SK-N-SH (cell line): Measurements from ENCODE around the gene FAM174B. TPM values are rescaled to one million over a fixed set of nuclear protein-coding genes. Genes with fewer than 3 reads are reported as not detected.

Experiments
- CTCF ChIA-PET: fragments of 300-600, 350-600 bp; formaldehyde crosslinking; extraction: SDS; loops from one replicate; lab custom pipeline; 2021; lab: Yijun Ruan, JAX
- POLR2A ChIA-PET: fragments of 350-600 bp; sonication (Branson Sonifier 250); formaldehyde crosslinking; extraction: SDS; loops from one replicate; lab custom pipeline; 2020; ENCODE audit warnings: antibody characterized with exemption, inconsistent platforms; lab: Yijun Ruan, JAX
- DNase-seq: peaks from one replicate; pipeline ENCODE4 v3.0.0; 2012
- H2AFZ ChIP-seq: fragments of 200-600 bp; sonication (generic); 2 replicates; pipeline ENCODE4 v1.8.1; 2016; ENCODE audit warnings: antibody characterized with exemption, mild to moderate bottlenecking, low read depth
- H3F3A ChIP-seq: fragments of 200-600 bp; sonication (generic); replicated peaks from 2 replicates; pipeline ENCODE3; 2016; ENCODE audit warnings: antibody characterized with exemption, mild to moderate bottlenecking; ENCODE audit not compliant: insufficient read depth
- H3K27ac ChIP-seq, 2 experiments: fragments of 200-500 bp in 1 of 2; fragments of 200-600 bp in 1 of 2; sonication (Bioruptor generic) in 1 of 2; sonication (generic), shearing (Covaris generic) in 1 of 2; 2 replicates each; pipeline versions ENCODE4 v1.5.1 to v1.6.1; 2014 to 2016; ENCODE audit warnings: low read depth in 2 of 2, inconsistent platforms in 1 of 2, low read length in 1 of 2, mild to moderate bottlenecking in 1 of 2, mixed read lengths in 1 of 2
- H3K27me3 ChIP-seq: fragments of 200-600 bp; sonication (generic), shearing (Covaris generic); 2 replicates; pipeline ENCODE4 v1.6.1; 2016; ENCODE audit warnings: mixed run types; ENCODE audit not compliant: insufficient read depth
- H3K36me3 ChIP-seq, 2 experiments: fragments of 200-500 bp in 1 of 2; fragments of 200-600 bp in 1 of 2; sonication (Bioruptor generic) in 1 of 2; sonication (generic) in 1 of 2; replicated peaks in 1 of 2; 2 replicates each; pipeline versions ENCODE3 to v1.5.1; 2014 to 2016; ENCODE audit warnings: low read length in 1 of 2, mild to moderate bottlenecking in 1 of 2; ENCODE audit not compliant: insufficient read depth in 2 of 2, control insufficient read depth in 1 of 2
- H3K4me1 ChIP-seq, 2 experiments: fragments of 200-500 bp in 1 of 2; fragments of 200-600 bp in 1 of 2; sonication (Bioruptor generic) in 1 of 2; sonication (generic), shearing (Covaris generic) in 1 of 2; 2 replicates each; pipeline versions ENCODE4 v1.5.1 to v1.6.1; 2014 to 2016; ENCODE audit warnings: low read depth in 1 of 2, low read length in 1 of 2, mixed run types in 1 of 2; ENCODE audit not compliant: insufficient read depth in 2 of 2, control insufficient read depth in 1 of 2
- H3K4me2 ChIP-seq: fragments of 200-600 bp; sonication (generic), shearing (Covaris generic); 2 replicates; pipeline ENCODE4 v1.6.1; 2017; ENCODE audit warnings: mixed run types
- H3K4me3 ChIP-seq, 2 experiments: fragments of 200-500 bp in 1 of 2; fragments of 200-600 bp in 1 of 2; sonication (Bioruptor generic) in 1 of 2; sonication (generic), shearing (Covaris generic) in 1 of 2; 2 replicates each; pipeline versions ENCODE4 v1.5.1 to v1.8.1; 2014 to 2016; ENCODE audit warnings: low read depth in 2 of 2, inconsistent platforms in 1 of 2, low read length in 1 of 2, mild to moderate bottlenecking in 1 of 2, mixed read lengths in 1 of 2, moderate library complexity in 1 of 2
- H3K79me2 ChIP-seq: fragments of 200-600 bp; sonication (generic); 2 replicates; pipeline ENCODE4 v1.8.1; 2017; ENCODE audit warnings: mild to moderate bottlenecking; ENCODE audit not compliant: insufficient read depth
- H3K9ac ChIP-seq: fragments of 200-600 bp; sonication (generic); 2 replicates; pipeline ENCODE4 v1.6.1; 2017; ENCODE audit warnings: mixed run types
- H3K9me2 ChIP-seq: fragments of 200-600 bp; sonication (generic); 2 replicates; pipeline ENCODE4 v1.6.1; 2017; ENCODE audit warnings: mixed run types
- H3K9me3 ChIP-seq: fragments of 200-600 bp; sonication (generic); 2 replicates; pipeline ENCODE4 v1.6.1; 2017; ENCODE audit warnings: mixed run types, mild to moderate bottlenecking, moderate library complexity
- H4K20me1 ChIP-seq: fragments of 200-600 bp; sonication (generic); 2 replicates; pipeline ENCODE4 v1.6.1; 2017; ENCODE audit warnings: mild to moderate bottlenecking, mixed run types; ENCODE audit not compliant: insufficient read depth
- ELF1 ChIP-seq: IDR thresholded peaks from 2 replicates; pipeline ENCODE4 v1.4.0; 2012
- EZH2phosphoT487 ChIP-seq: fragments of 200-600 bp; sonication (generic); IDR thresholded peaks from 2 replicates; pipeline ENCODE4 v1.6.1; 2017; ENCODE audit warnings: low read depth, mixed run types, mild to moderate bottlenecking, antibody characterized with exemption, moderate library complexity, borderline replicate concordance
- FOXM1 ChIP-seq: IDR thresholded peaks from 2 replicates; pipeline ENCODE4 v1.4.0; 2012; ENCODE audit warnings: low read depth, mild to moderate bottlenecking
- JUND ChIP-seq: IDR thresholded peaks from 2 replicates; pipeline ENCODE4 v1.4.0; 2012
- MAX ChIP-seq: IDR thresholded peaks from 2 replicates; pipeline ENCODE4 v1.4.0; 2012; ENCODE audit warnings: low read depth
- MXI1 ChIP-seq: IDR thresholded peaks from 2 replicates; pipeline ENCODE4 v1.6.1; 2012; ENCODE audit warnings: mild to moderate bottlenecking, low read depth, low read length, improper control_type of control experiment
- PBX3 ChIP-seq: IDR thresholded peaks from 2 replicates; pipeline ENCODE4; 2012
- POLR2AphosphoS5 ChIP-seq: IDR thresholded peaks from 2 replicates; pipeline ENCODE4 v1.6.1; 2012; ENCODE audit warnings: low read depth, low read length
- RCOR1 ChIP-seq: fragments of 150-350 bp; IDR thresholded peaks from 2 replicates; pipeline ENCODE4 v1.6.1; 2017; ENCODE audit warnings: antibody characterized with exemption, low read length
- SIN3A ChIP-seq: IDR thresholded peaks from 2 replicates; pipeline ENCODE4 v1.6.1; 2012; ENCODE audit warnings: low read depth, mild to moderate bottlenecking, low read length, moderate library complexity, borderline replicate concordance
- SMC3 ChIP-seq: IDR thresholded peaks from 2 replicates; pipeline ENCODE4 v1.6.1; 2012; ENCODE audit warnings: low read depth, low read length, improper control_type of control experiment
- TAF1 ChIP-seq: IDR thresholded peaks from 2 replicates; pipeline ENCODE4 v1.6.1; 2012; ENCODE audit warnings: low read depth, mild to moderate bottlenecking, low read length, moderate library complexity, borderline replicate concordance
- USF2 ChIP-seq: fragments of 150-350 bp; IDR thresholded peaks from 2 replicates; pipeline ENCODE4 v1.6.1; 2017; ENCODE audit warnings: antibody characterized with exemption, low read length, low read depth, borderline replicate concordance
- ZBTB33 ChIP-seq: IDR thresholded peaks from 2 replicates; pipeline ENCODE4 v1.4.0; 2012; ENCODE audit warnings: low read depth, borderline replicate concordance
- WGBS: methylation state at CpG from one replicate; pipeline ENCODE4 v1.1.6; 2017; ENCODE audit warnings: low lambda C conversion rate; 5-methylcytosine and 5-hydroxymethylcytosine counted together
- polyA plus RNA-seq, 3 experiments: library from polyadenylated mRNA; depleted of rRNA; stranded (reverse); fragments of >200 nt; gene quantifications; 2 replicates each; pipeline ENCODE4 v1.2.3, GENCODE V29; 2012

FAM174B gene
- polyA plus RNA-seq, 1 of the 3 experiments (the other 2 are of a cell fraction), result 0.30 TPM

- DNase-seq, result no peak
- Histone ChIP-seq H3K9me3 (no peaks in the 10 kb centered on the region), H4K20me1 (no peaks in the 10 kb centered on the region), H3K9me2 (no peaks in the 10 kb centered on the region), H3K9ac (no peak overlapping the region), H3K27ac (no peak overlapping the region), H3K79me2 (no peaks in the 10 kb centered on the region), H3K4me2 (no peak overlapping the region), H3K4me1 (peaks cover 0 to 2% of the 10 kb centered on the region in 2 experiments; a peak in 1 of 4 replicates), H3K4me3 (no peak overlapping the region), H3K36me3 (no peaks in the 10 kb centered on the region), H2AFZ (no peak overlapping the region), H3K27me3 (no peaks in the 10 kb centered on the region), H3F3A (no peaks in the 10 kb centered on the region)
- ChIA-PET POLR2A (no interaction called here), CTCF (interaction anchor here (1.5 to 2.9 kb wide), 2 partner anchors 16 to 27 kb away, joined by 5 to 11 read pairs; no protein-coding TSS in a partner anchor)
- no peak for TF ChIP-seq MAX
- no peak for TF ChIP-seq PBX3
- TF ChIP-seq RCOR1, result no peak
- TF ChIP-seq ELF1, result no peak
- no peak for TF ChIP-seq JUND
- no peak for TF ChIP-seq TAF1
- TF ChIP-seq ZBTB33, result no peak
- no peak for TF ChIP-seq FOXM1
- TF ChIP-seq MXI1, result no peak
- no peak for TF ChIP-seq SMC3
- 33% methylated on average over 1 of the region's 1 CpG for WGBS
These were observed 32.2 kb upstream of the FAM174B start for GRCh38 chr15:92687746-92688145.

GRCh38 chr15:92687195-92687602 lies 31.6 kb upstream of the FAM174B start:
- Histone ChIP-seq H3K36me3 (no peaks in the 10 kb centered on the region), H3K4me3 (no peak overlapping the region), H3K4me2 (no peak overlapping the region), H3K9me2 (no peaks in the 10 kb centered on the region), H3K27ac (no peak overlapping the region), H3K4me1 (peaks cover 0 to 2% of the 10 kb centered on the region in 2 experiments; a peak in 1 of 4 replicates), H3K9ac (no peak overlapping the region), H3K9me3 (no peaks in the 10 kb centered on the region), H3K27me3 (no peaks in the 10 kb centered on the region), H2AFZ (no peak overlapping the region), H3F3A (no peaks in the 10 kb centered on the region), H4K20me1 (no peaks in the 10 kb centered on the region), H3K79me2 (no peaks in the 10 kb centered on the region)
- ChIA-PET CTCF (interaction anchor here (1.5 to 2.9 kb wide), 2 partner anchors 16 to 28 kb away, joined by 5 to 11 read pairs; no protein-coding TSS in a partner anchor), POLR2A (no interaction called here)
- TF ChIP-seq ELF1 (no peak), FOXM1 (no peak), USF2 (no peak), EZH2phosphoT487 (no peak), SIN3A (no peak), POLR2AphosphoS5 (no peak)
- no peak for DNase-seq
- 47% methylated on average over 4 of the region's 4 CpGs for WGBS
